ENCODE results near the gene SURF1.
"Not testable (repeated sequence)": the region's sequence is repeated elsewhere in the genome, so short reads cannot be mapped to it uniquely, and the experiment has no call there.

SURF1 gene

DNA sequence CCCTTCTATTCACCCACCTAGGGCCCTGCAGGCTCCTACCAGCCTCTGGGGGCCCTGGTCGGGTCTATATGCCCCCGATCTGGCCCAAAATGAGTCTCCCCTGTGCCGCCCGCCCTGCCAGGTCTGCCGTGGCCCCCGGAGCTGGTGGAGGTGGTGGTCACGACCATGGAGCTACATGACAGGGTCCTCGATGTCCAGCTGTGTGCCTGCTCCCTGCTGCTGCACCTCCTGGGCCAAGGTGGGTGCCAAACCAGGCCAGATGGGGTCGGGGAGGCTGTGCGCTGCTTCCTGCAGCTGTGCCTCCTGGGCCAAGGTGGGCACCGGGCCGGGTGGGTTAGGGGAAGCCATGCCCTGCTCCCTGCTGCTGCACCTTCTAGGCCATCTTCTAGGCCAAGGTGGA is 44.0 kb upstream of the SURF1 start:
- H3K4me3 ChIP-seq (ENCODE audit: low read length), result no peak overlapping the region
- DNase-seq (ENCODE audit: low read depth), result no peak
- TF ChIP-seq, protein P1, sequence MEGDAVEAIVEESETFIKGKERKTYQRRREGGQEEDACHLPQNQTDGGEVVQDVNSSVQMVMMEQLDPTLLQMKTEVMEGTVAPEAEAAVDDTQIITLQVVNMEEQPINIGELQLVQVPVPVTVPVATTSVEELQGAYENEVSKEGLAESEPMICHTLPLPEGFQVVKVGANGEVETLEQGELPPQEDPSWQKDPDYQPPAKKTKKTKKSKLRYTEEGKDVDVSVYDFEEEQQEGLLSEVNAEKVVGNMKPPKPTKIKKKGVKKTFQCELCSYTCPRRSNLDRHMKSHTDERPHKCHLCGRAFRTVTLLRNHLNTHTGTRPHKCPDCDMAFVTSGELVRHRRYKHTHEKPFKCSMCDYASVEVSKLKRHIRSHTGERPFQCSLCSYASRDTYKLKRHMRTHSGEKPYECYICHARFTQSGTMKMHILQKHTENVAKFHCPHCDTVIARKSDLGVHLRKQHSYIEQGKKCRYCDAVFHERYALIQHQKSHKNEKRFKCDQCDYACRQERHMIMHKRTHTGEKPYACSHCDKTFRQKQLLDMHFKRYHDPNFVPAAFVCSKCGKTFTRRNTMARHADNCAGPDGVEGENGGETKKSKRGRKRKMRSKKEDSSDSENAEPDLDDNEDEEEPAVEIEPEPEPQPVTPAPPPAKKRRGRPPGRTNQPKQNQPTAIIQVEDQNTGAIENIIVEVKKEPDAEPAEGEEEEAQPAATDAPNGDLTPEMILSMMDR (conservative IDR thresholded peaks at IDR 0.05; ENCODE audit: low read length), result no peak

DNA sequence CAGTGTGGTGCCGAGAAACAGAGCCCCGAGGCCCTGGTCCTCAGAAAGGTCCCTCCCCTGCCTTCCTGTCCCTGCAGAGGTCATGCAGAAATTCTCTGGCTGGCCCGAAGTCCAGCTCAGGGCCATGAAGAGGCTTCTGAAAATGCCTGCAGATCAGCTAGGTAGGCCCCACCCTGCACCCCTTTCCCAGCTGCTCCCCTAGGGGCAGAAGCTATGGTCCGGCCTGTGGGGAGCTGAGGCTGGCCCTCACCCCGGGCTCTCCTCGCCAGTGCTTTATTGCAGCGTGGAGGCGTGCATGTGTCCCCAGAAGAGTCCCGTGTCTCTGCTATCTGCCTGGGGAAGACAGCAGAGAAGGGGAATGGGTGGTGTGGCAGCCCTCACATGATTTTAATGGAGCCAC is 41.6 kb upstream of the SURF1 start:
- TF ChIP-seq, protein P1 (conservative IDR thresholded peaks at IDR 0.05; ENCODE audit: low read length), result no peak

DNA sequence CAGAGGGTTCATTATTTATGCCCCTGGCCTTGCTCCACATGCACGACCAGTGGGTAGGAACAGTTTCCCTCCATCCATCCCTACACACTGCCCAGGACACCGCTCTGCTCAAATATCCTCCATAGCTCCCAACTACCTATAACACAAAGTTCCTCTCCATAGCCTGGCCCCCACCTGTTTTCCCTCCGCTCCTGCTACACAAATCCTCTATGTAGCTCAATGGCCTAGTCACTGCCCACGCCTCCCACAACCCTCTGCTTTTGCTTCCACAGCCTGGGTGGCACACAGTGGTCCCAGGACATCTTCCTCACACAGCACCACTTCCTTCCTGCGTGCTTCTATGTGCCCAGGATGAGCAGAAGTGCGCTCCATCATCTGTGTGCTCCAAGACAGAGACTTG is 41.1 kb upstream of the SURF1 start:
- no peak for DNase-seq (ENCODE audit: low read depth)
- H3K4me3 ChIP-seq (ENCODE audit: low read length), result no peak overlapping the region
- TF ChIP-seq, protein P1 (conservative IDR thresholded peaks at IDR 0.05; ENCODE audit: low read length), result no peak

More for the DNA sequence above, 41.6 kb upstream of the SURF1 start:
- H3K4me3 ChIP-seq (ENCODE audit: low read length), result no peak overlapping the region
- DNase-seq (ENCODE audit: low read depth), result no peak

DNA sequence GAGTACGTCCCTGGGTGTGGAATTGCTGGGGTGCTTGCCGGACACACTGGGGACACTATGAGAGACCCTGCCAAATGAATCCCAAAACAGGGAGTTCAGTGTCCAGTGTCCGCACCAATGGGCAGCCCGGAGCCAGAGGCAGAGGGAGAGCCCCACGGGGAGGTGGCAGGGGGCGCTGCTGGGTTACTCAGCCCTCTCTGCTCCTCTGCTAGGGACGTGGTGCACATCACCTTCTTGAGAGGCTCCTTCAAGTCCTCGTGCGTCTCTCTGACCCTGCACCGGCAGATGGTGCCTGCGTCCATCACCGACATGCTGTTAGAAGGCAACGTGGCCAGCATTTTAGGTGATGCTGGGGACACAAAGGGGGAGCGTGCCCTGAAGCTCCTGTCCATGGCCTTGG is 40.7 kb upstream of the SURF1 start:
- DNase-seq (ENCODE audit: low read depth), result no peak
- TF ChIP-seq, protein P1 (conservative IDR thresholded peaks at IDR 0.05; ENCODE audit: low read length), result peak; percentile 29
- H3K4me3 ChIP-seq (ENCODE audit: low read length), result no peak overlapping the region

DNA sequence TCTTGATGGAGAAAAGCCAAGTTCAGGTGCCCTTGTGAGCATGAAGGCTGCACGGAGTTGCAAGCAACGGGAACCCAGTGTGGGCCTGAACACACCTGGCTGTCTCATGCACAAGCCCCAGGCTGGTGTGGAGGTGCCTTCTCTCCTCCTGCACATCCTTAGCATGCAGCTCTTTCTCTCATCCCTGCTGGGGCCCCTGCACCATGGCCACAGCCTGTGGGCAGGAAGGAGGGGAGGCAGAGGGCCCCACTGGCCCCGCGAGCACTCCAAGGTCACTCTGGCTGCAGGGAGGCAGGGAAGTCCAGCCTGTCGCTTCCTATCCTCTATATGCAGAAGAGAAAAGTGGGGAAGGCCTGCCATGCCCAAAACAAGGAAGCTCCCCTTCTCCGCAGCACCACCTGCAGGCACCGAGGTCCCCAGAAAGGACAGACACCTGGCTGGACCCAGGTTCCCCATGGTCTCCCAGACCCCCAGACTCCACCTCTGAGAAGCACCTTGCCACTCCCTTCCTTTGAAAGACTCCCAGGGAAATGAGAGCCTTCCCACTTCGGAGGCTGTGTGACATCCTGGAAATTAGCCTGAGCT is 38.5 kb upstream of the SURF1 start:
- TF ChIP-seq, protein P1 (conservative IDR thresholded peaks at IDR 0.05; ENCODE audit: low read length), result no peak
- DNase-seq (ENCODE audit: low read depth), result no peak
- H3K4me3 ChIP-seq (ENCODE audit: low read length), result no peak overlapping the region

DNA sequence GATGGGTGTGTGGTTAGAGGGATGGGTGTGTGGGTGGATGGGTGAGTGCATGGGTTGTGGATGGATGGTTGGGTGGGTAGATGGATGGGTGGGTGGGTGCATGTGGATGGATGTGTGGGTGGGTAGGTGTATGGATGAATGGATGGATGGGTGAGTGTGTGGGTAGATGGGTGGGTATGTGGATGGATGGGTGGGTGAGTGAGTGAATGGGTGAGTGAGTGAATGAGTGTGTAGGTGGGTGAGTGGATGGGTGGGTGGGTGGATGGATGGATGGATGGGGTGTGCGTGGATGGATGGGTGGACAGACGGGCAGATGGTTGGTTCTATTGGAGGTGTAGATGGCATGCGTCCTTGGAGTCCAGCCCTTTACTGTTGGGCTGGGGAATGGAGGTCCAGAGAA is 37.1 kb upstream of the SURF1 start:
- TF ChIP-seq, protein P1 (conservative IDR thresholded peaks at IDR 0.05; ENCODE audit: low read length), result no peak
- H3K4me3 ChIP-seq (ENCODE audit: low read length), result no peak overlapping the region
- no peak for DNase-seq (ENCODE audit: low read depth)

DNA sequence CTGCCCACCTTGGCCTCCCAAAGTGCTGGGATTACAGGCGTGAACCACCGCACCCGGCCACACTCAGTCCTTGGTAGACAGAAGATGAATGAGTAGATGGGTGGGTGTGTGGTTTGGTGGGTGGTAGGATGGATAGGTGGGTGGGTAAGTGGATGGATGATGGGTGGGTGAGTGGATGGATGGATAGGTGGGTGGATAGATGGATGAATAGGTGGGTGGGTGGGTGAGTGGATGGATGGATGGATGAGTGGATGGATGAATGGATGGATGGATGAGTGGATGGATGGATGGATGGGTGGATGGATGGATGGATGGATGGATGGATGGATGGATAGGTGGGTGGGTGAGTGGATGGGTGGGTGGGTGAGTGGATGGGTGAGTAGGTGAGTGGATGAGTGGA is 36.0 kb upstream of the SURF1 start:
- H3K4me3 ChIP-seq (ENCODE audit: low read length); DNase-seq (ENCODE audit: low read depth): not testable (repeated sequence)

DNA sequence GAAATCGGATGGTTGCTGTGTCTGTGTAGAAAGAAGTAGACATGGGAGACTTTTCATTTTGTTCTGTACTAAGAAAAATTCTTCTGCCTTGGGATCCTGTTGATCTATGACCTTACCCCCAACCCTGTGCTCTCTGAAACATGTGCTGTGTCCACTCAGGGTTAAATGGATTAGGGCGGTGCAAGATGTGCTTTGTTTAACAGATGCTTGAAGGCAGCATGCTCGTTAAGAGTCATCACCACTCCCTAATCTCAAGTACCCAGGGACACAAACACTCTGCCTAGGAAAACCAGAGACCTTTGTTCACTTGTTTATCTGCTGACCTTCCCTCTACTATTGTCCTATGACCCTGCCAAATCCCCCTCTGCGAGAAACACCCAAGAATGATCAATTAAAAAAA is 35.2 kb upstream of the SURF1 start:
- not testable (repeated sequence) for DNase-seq (ENCODE audit: low read depth); H3K4me3 ChIP-seq (ENCODE audit: low read length)

Data from AG10803 (cell line).